Neural cell (in vitro differentiated cells): ENCODE data around the gene FOXD4. TPM values are rescaled to one million over a fixed set of nuclear protein-coding genes. Genes with fewer than 3 reads are reported as not detected.

Experiments
- polyA plus RNA-seq: library from polyadenylated mRNA; depleted of rRNA; stranded (reverse); fragments of >200 nt; gene quantifications from 2 replicates; pipeline ENCODE4 v1.2.3, GENCODE V29; 2014

Gene FOXD4
- polyA plus RNA-seq, 1 donor from 2014 or later = 2.5 TPM

Other genes with a start within 250 kb of the FOXD4 start
- 14.8 and 15.2 TPM in 2 replicates for gene WASHC1, start 89.0 kb downstream of the FOXD4 start, polyA plus RNA-seq
- 74.9 and 92.2 TPM in 2 replicates for gene ZNG1A, start 60.6 kb upstream of the FOXD4 start, polyA plus RNA-seq
- 0.04 TPM in 1 of 2 replicates, not detected in the other for gene DOCK8, start 96.4 kb upstream of the FOXD4 start, polyA plus RNA-seq